OCI-LY1 (cell line): Measurements from ENCODE around the gene TRRAP.

Source experiments
- H2AFZ ChIP-seq: fragments of 200-600 bp; sonication (generic), shearing (Covaris generic); 2 replicates; pipeline ENCODE4 v1.6.0; 2014; ENCODE audit warnings: antibody characterized with exemption, mild to moderate bottlenecking, low read length
- H3F3A ChIP-seq: fragments of 200-600 bp; sonication (generic), shearing (Covaris generic); 2 replicates; pipeline ENCODE4 v1.6.0; 2014; ENCODE audit warnings: mild to moderate bottlenecking, antibody characterized with exemption, low read length, moderate library complexity; ENCODE audit not compliant: insufficient read depth
- H3K27ac ChIP-seq: fragments of 200-600 bp; sonication (generic); 2 replicates; pipeline ENCODE4 v1.5.1; 2014; ENCODE audit warnings: low read length, mixed run types, mild to moderate bottlenecking, low read depth; ENCODE audit not compliant: poor library complexity, severe bottlenecking
- H3K27me3 ChIP-seq: fragments of 200-600 bp; sonication (generic); 2 replicates; pipeline ENCODE4 v1.6.0; 2014; ENCODE audit warnings: antibody characterized with exemption, mild to moderate bottlenecking, low read length, moderate library complexity; ENCODE audit not compliant: insufficient read depth
- H3K36me3 ChIP-seq: fragments of 200-600 bp; sonication (generic); 2 replicates; pipeline ENCODE4 v1.6.1; 2014; ENCODE audit warnings: mild to moderate bottlenecking, antibody characterized with exemption, low read length, moderate library complexity, mixed read lengths; ENCODE audit not compliant: insufficient read depth
- H3K4me1 ChIP-seq: fragments of 200-600 bp; sonication (generic); 2 replicates; pipeline ENCODE4 v1.5.1; 2014; ENCODE audit warnings: mild to moderate bottlenecking, low read length, moderate library complexity; ENCODE audit not compliant: insufficient read depth, severe bottlenecking
- H3K4me2 ChIP-seq: fragments of 200-600 bp; sonication (generic), shearing (Covaris generic); 2 replicates; pipeline ENCODE4 v1.6.1; 2014; ENCODE audit warnings: low read length
- H3K4me3 ChIP-seq: fragments of 200-600 bp; sonication (generic); 2 replicates; pipeline ENCODE4 v1.5.1; 2014; ENCODE audit warnings: low read length, low read depth, mild to moderate bottlenecking, mixed read lengths; ENCODE audit not compliant: poor library complexity, severe bottlenecking
- H3K79me2 ChIP-seq: fragments of 200-600 bp; shearing (Covaris generic); 2 replicates; pipeline ENCODE4 v1.6.1; 2016; ENCODE audit warnings: mixed run types, low read length, mixed read lengths; ENCODE audit not compliant: insufficient read depth
- H3K9ac ChIP-seq: fragments of 200-600 bp; sonication (generic), shearing (Covaris generic); 2 replicates; pipeline ENCODE4 v1.6.1; 2014; ENCODE audit warnings: mild to moderate bottlenecking, low read length, mixed read lengths
- H3K9me2 ChIP-seq: fragments of 200-600 bp; sonication (generic), shearing (Covaris generic); 2 replicates; pipeline ENCODE4 v1.6.1; 2014; ENCODE audit warnings: low read depth, mild to moderate bottlenecking, low read length, mixed read lengths
- H3K9me3 ChIP-seq: fragments of 200-600 bp; shearing (Covaris generic); 2 replicates; pipeline ENCODE4 v1.6.1; 2014; ENCODE audit warnings: low read length, mixed read lengths
- H4K20me1 ChIP-seq: fragments of 200-600 bp; sonication (generic), shearing (Covaris generic); 2 replicates; pipeline ENCODE4 v1.6.0; 2016; ENCODE audit warnings: mild to moderate bottlenecking, low read length; ENCODE audit not compliant: insufficient read depth
- CTCF ChIP-seq: fragments of 200-600 bp; sonication (generic), shearing (Covaris generic); IDR thresholded peaks from 2 replicates; pipeline ENCODE4 v1.5.1; 2017; ENCODE audit warnings: mild to moderate bottlenecking, antibody characterized with exemption, low read length, moderate library complexity, mixed read lengths
- EZH2 ChIP-seq: fragments of 200-600 bp; sonication (generic), shearing (Covaris generic); IDR thresholded peaks from 2 replicates; pipeline ENCODE4 v1.8.0; 2017; ENCODE audit warnings: borderline replicate concordance, mixed run types, mild to moderate bottlenecking, antibody characterized with exemption, low read length, moderate library complexity, mixed read lengths

TRRAP gene

DNA sequence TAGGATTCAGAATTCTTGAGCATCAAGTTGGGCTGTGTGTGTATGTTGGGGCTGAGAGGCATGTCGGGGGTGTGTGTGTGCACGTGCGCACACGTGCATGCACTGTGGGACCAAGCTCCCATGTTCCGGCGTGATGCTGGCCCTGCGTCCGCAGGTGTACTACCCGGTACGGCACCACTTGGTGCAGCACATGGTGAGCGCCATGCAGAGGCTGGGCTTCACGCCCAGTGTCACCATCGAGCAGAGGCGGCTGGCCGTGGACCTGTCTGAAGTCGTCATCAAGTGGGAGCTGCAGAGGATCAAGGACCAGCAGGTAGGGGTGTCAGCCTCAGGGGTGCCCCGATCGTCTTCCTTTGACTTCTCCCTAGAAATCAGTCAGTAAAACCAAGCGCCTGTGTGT is 77.7 kb downstream of the TRRAP start:
- Histone ChIP-seq H3K79me2 (no peaks in the 10 kb centered on the region), H3K9ac (no peak overlapping the region), H3K9me2 (no peaks in the 10 kb centered on the region), H2AFZ (no peak overlapping the region), H3K4me3 (no peak overlapping the region), H3K36me3 (peaks cover 98% of the 10 kb centered on the region), H3K4me1 (no peaks in the 10 kb centered on the region), H4K20me1 (0 out of 2 replicates have a peak, but pooled peaks cover 2% of the 10 kb centered on the region), H3K27ac (no peak overlapping the region), H3F3A (no peaks in the 10 kb centered on the region), H3K27me3 (no peaks in the 10 kb centered on the region), H3K4me2 (no peak overlapping the region), H3K9me3 (no peaks in the 10 kb centered on the region)
- TF ChIP-seq CTCF (no peak), EZH2 (no peak)

- Histone ChIP-seq H2AFZ (no peak overlapping the region), H4K20me1 (0 out of 2 replicates have a peak, but pooled peaks cover 2% of the 10 kb centered on the region), H3K36me3 (peaks cover 98% of the 10 kb centered on the region), H3K79me2 (no peaks in the 10 kb centered on the region), H3F3A (no peaks in the 10 kb centered on the region), H3K27ac (no peak overlapping the region), H3K27me3 (no peaks in the 10 kb centered on the region), H3K9me3 (no peaks in the 10 kb centered on the region), H3K9ac (no peak overlapping the region), H3K9me2 (no peaks in the 10 kb centered on the region), H3K4me1 (no peaks in the 10 kb centered on the region), H3K4me2 (no peak overlapping the region), H3K4me3 (no peak overlapping the region)
- no peak for TF ChIP-seq CTCF
- TF ChIP-seq EZH2, result no peak
Measured at GRCh38 chr7:98956469-98956868, 78.1 kb downstream of the TRRAP start.

- Histone ChIP-seq H3K79me2 (no peaks in the 10 kb centered on the region), H3K27me3 (no peaks in the 10 kb centered on the region), H3K36me3 (peaks cover 98% of the 10 kb centered on the region), H4K20me1 (0 out of 2 replicates have a peak, but pooled peaks cover 2% of the 10 kb centered on the region), H3K9me3 (no peaks in the 10 kb centered on the region), H3F3A (no peaks in the 10 kb centered on the region), H3K4me3 (no peak overlapping the region), H3K9me2 (no peaks in the 10 kb centered on the region), H3K27ac (no peak overlapping the region), H2AFZ (no peak overlapping the region), H3K9ac (no peak overlapping the region), H3K4me2 (no peak overlapping the region), H3K4me1 (no peaks in the 10 kb centered on the region)
- TF ChIP-seq EZH2 (no peak), CTCF (no peak)
Measured at GRCh38 chr7:98956937-98957336, 78.6 kb downstream of the TRRAP start.
